Tibial nerve (tissue), 4 donors: ENCODE measurements around the gene AMZ2.
"Not testable (repeated sequence)": the region's sequence is repeated elsewhere in the genome, so short reads cannot be mapped to it uniquely, and the experiment has no call there.

Source experiments
- EP300 ChIP-seq, 2 donors: sonication (generic); formaldehyde crosslinking; IDR thresholded peaks; one replicate each; pipeline ENCODE4 v1.6.1; 2017; ENCODE audit warnings: antibody characterized with exemption in 2 of 2, mild to moderate bottlenecking in 1 of 2
- POLR2A ChIP-seq, 2 donors: fragments of 450-650 bp; IDR thresholded peaks; one replicate each; pipeline ENCODE4 v1.6.1; 2017; ENCODE audit warnings: antibody characterized with exemption in 2 of 2, mild to moderate bottlenecking in 2 of 2, moderate library complexity in 2 of 2
- TF ChIP-seq, protein P1 (sequence below), 5 experiments: fragments of 200-600 bp in 3 of 5; fragments of 450-650 bp in 2 of 5; sonication (generic) in 3 of 5; IDR thresholded peaks; one replicate each; pipeline ENCODE4 v1.5.1; 2016 to 2019; ENCODE audit warnings: antibody characterized with exemption in 5 of 5, mild to moderate bottlenecking in 3 of 5, moderate library complexity in 2 of 5

DNA sequence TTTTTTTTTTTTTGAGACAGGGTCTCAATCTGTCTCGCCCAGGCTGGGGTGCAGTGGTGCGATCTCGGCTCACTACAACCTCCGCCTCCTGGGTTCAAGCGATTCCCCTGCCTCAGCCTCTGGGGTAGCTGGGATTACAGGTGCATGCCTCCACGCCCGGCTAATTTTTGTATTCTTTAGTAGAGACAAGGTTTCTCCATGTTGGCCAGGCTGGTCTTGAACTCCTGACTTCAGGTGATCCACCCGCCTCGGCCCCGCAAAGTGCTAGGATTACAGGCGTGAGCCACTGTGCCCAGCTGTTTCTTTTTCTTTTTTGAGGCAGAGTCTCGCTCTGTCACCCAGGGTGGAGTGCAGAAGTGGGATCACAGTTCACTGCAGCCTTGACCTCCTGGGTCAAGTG is 27.1 kb upstream of the AMZ2 start:
- TF ChIP-seq, protein P1, sequence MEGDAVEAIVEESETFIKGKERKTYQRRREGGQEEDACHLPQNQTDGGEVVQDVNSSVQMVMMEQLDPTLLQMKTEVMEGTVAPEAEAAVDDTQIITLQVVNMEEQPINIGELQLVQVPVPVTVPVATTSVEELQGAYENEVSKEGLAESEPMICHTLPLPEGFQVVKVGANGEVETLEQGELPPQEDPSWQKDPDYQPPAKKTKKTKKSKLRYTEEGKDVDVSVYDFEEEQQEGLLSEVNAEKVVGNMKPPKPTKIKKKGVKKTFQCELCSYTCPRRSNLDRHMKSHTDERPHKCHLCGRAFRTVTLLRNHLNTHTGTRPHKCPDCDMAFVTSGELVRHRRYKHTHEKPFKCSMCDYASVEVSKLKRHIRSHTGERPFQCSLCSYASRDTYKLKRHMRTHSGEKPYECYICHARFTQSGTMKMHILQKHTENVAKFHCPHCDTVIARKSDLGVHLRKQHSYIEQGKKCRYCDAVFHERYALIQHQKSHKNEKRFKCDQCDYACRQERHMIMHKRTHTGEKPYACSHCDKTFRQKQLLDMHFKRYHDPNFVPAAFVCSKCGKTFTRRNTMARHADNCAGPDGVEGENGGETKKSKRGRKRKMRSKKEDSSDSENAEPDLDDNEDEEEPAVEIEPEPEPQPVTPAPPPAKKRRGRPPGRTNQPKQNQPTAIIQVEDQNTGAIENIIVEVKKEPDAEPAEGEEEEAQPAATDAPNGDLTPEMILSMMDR (IDR thresholded peaks at IDR 0.05): not testable (repeated sequence)
- not testable (repeated sequence) for TF ChIP-seq POLR2A, EP300 (IDR thresholded peaks at IDR 0.05)
